COLO668 (cell line): Measurements from ENCODE around the gene ABCG5.

Experiments used
- DNase-seq: peaks from one replicate; lab custom pipeline; 2025; ENCODE audit not compliant: unreplicated experiment; lab: John Stamatoyannopoulos, UW

Gene ABCG5

GRCh38 chr2:43838560-43839267, at the start of gene ABCG5, which contains the start of gene ABCG8:
TSS of gene ABCG5 (minus strand) at chr2:43838839. CDS start at chr2:43838679, 160 bp downstream.
TSS of gene ABCG8 (plus strand) at chr2:43838971. CDS start at chr2:43839054, 83 bp downstream.
- DNase-seq: no peak

GRCh38 chr2:43887176-43887575, 48.5 kb upstream of the ABCG5 start:
- DNase-seq: no peak

- no peak for DNase-seq
Measured at GRCh38 chr2:43885132-43885632, 46.5 kb upstream of the ABCG5 start.

GRCh38 chr2:43884689-43885088, 46.0 kb upstream of the ABCG5 start:
- DNase-seq: no peak

GRCh38 chr2:43882312-43882711, 43.7 kb upstream of the ABCG5 start:
- no peak for DNase-seq

GRCh38 chr2:43880952-43881351, 42.3 kb upstream of the ABCG5 start:
- DNase-seq: no peak

GRCh38 chr2:43880471-43880870, 41.8 kb upstream of the ABCG5 start:
- DNase-seq: no peak

GRCh38 chr2:43879261-43879660, 40.6 kb upstream of the ABCG5 start:
- no peak for DNase-seq

GRCh38 chr2:43877782-43878464, 39.3 kb upstream of the ABCG5 start:
- DNase-seq: peak; percentile 59

GRCh38 chr2:43874776-43875451, 36.3 kb upstream of the ABCG5 start:
- no peak for DNase-seq

GRCh38 chr2:43872151-43872550, 33.5 kb upstream of the ABCG5 start:
- DNase-seq: no peak

GRCh38 chr2:43855292-43855691, 16.7 kb upstream of the ABCG5 start:
- no peak for DNase-seq

- no peak for DNase-seq
Measured at GRCh38 chr2:43854671-43855070, 16.0 kb upstream of the ABCG5 start.

- no peak for DNase-seq
Measured at GRCh38 chr2:43853141-43854081, 14.8 kb upstream of the ABCG5 start.

- DNase-seq: no peak
Measured at GRCh38 chr2:43852196-43852730, 13.6 kb upstream of the ABCG5 start.

GRCh38 chr2:43851011-43851980, 12.7 kb upstream of the ABCG5 start:
- no peak for DNase-seq

- DNase-seq: no peak
Measured at GRCh38 chr2:43848214-43848613, 9.6 kb upstream of the ABCG5 start.

- no peak for DNase-seq
Measured at GRCh38 chr2:43846140-43846793, 7.6 kb upstream of the ABCG5 start.

GRCh38 chr2:43845181-43845580, 6.5 kb upstream of the ABCG5 start:
- DNase-seq: no peak
